Muscle of arm (tissue), 12 donors: ENCODE results near the gene SOX2. TPM values are rescaled to one million over a fixed set of nuclear protein-coding genes. Genes with fewer than 3 reads are reported as not detected.

Experiments used
- DNase-seq: peaks from one replicate; pipeline ENCODE4 v3.0.0-alpha.2; 2013
- polyA plus RNA-seq, 12 donors: library from polyadenylated mRNA; unstranded; fragments of 120-200 nt; gene quantifications; one replicate each; pipeline ENCODE4 v1.2.1, GENCODE V29; 2013; ENCODE audit not compliant: insufficient read length in 12 of 12

SOX2 gene
- polyA plus RNA-seq, 12 donors: 0.13 to 3.3 (median 0.38) TPM; not detected in 2

DNA sequence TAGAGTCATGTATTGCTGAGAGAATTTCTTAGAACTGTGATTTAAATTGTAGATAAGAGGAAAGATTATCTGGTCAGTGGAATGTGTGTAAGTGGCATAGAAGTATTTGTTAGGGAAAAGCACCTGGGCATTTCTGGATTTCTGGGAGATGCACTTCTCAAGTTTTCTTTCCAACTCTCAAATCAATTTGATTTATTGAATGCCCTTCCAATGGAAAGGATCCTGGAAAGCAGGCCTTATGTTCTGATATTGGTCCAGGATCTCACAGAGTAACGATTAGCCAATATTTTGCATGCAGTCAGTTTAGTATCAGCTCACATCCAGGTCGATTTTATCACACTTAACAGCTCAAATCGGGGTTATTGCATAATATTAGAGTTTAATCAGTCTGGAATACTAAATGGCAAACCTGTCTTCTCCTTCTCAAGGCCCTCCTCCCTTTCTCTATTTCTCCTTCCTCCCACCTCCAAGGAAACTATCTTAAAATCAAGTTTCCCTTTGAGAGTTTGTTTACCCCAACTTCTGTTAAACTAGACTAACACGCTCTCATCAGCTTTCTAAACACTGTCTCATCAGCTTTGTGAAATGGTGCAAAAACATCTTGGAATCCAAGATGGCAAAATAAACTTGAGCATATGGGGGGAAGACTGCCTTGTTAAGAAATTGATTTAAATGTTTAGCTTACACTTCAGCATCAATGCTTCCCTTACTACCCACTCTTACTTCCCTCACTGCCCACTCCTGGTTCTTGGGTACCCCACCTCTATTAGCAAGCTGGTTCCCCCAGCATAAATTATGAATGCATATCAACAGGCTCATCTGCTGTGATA is 9.5 kb downstream of the SOX2 start:
- DNase-seq: no peak

DNA sequence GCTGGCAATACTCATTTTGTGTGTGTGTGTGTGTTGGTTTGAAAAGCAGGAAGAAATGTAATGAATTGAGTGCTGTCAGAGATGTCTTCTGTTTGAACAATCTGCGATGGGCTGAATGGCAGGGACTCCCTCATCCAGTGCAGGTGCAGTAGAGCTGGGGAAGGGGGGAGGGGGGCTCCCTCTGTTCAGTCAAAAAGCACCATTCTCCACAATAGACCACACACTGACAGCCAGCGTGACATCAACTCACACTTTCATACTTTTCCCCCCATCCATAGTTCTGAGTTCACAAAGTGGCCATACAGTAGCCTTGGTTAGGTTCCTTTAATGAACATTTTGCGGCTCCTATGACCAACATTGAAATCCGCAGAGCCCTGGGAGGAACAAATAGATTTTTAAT is 10.4 kb downstream of the SOX2 start:
- no peak for DNase-seq

DNA sequence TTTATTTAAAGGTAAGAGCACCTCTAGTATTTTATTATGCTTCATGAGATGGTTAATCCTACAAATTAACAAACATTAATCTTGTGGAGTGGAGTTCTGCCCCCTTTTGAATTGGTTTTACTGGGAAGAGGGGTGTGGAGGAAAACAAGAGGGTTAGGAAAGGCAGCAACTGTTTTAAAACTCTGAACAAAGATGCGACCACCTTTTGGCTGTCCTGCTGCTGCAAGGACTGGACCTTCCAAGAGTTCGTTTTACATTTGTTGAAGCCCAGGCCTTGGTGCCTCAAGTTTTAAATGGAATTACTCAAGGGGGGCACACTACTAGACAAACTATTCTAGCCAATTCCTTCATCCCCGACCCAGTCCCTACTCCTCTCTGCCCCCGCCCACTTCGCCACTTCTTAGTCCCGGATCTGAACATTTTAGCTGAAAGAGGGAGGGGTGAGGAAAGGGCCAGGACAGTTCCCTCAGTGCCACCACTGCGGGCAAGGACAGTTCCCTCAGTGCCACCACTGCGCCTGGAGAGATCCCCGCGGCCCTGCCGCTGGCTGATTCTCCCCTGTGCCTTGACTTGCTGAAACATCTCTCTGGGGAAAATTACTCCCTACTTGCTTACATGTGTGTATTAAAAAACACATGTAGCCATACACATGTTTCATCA is 11.2 kb downstream of the SOX2 start:
- DNase-seq: no peak

DNA sequence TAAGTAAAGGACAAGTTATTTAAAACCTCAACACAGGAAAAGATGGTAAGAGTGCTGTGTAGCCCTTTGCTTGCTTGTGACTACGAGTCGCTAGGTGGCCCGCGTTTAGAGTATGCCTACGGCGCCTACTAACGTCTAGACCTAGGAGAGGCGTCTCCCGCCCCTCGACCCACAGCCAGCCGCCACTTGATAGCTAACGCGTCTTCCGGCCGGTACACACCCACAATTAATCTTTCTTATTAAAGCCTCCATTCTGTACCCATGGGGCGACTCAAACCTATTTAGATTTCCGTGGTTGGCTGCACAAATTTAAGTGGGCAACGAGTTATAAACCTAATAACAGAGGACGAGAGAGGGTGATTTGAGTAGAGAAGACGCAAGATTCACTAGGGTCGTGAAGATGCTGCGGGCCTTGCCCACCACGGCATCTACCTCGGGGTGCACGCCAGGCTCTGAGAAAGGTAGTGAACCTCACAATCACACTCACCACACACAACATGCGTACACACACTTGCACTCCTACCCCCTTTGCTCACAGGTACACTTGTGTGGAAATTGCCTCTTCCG is 12.0 kb downstream of the SOX2 start:
- DNase-seq: no peak

DNA sequence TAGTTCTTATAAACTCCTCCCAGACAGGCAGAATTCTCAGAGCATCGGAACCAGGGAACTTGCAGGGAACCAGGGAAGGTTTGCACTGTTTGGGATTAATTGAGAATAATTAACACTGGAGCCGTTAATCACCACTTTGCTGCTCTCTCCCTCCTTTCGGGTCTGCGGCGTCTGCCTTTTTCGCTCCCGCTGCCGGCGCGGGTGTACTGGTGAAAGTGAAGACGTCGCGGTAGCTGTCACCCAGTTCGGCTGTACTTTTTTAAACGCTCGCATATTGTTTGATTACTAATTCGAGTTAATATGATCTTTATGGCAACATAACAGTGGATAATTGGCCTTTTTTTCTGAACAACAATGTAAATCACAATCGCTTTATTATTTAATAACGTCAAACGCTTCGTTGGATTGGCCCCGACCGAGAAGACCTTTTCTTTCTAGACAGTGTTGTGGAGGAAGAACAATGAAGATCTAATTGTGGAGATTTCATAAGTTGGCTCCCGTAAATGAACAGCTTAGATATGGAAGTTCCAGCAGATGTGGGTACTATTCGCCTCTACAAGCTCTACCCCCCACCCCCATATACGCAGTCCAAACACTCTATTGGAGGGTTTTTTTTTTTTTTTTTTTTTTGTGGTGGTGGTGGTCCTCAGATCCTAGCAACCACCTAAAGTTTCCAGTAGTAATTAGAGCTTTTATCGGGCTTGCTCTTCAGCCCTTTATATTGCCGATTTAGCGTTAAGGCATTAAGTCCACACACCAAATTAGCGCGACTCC is 12.7 kb downstream of the SOX2 start:
- no peak for DNase-seq

DNA sequence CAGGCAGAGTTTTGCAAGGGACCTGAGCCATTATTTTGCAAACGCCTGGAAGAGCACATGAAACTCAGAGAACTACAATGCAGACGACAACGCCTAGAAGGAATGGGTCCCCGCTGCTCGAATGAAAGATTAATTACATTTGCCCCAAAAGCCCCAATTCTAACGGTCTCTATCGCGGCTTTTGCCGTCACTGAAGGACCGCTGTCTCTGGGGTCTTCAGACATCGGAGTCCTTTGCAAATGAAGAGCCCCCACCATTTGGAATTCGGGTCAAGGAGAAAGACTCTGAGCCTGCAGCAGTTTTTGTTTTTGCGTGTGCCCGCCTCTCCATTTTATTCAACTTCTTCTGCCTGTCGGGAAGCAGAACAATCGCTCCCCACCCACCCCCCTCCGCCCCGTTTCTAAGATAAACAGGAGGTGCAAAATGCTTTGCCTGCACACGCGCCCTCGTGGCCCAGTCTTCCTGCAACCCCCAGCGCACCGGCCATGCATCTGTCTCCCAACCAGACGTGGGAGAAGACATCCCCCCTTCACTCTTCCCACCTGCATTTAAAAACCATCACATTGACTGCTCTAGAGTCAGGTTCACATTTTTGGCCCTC is 13.5 kb downstream of the SOX2 start:
- no peak for DNase-seq

DNA sequence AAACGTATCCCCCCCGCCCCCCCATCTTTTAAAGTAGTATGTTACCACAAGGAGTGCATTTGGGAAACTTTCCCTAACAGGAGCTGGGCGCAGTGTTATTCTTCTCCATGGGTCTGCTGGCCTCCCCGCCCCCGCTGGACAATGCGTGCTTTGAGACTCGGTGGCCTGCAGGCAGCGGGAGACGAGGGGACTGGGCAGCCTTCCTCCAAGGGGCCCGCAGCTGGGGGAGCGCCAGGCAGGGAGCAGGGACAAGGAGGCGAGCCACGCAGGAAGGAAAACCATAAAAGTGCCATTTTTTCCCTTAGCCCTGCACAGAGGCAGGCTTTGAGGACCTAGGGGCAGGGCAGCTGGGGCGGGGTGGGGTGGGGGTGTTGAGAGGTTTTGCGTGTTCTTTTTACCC is 14.1 kb downstream of the SOX2 start:
- no peak for DNase-seq

DNA sequence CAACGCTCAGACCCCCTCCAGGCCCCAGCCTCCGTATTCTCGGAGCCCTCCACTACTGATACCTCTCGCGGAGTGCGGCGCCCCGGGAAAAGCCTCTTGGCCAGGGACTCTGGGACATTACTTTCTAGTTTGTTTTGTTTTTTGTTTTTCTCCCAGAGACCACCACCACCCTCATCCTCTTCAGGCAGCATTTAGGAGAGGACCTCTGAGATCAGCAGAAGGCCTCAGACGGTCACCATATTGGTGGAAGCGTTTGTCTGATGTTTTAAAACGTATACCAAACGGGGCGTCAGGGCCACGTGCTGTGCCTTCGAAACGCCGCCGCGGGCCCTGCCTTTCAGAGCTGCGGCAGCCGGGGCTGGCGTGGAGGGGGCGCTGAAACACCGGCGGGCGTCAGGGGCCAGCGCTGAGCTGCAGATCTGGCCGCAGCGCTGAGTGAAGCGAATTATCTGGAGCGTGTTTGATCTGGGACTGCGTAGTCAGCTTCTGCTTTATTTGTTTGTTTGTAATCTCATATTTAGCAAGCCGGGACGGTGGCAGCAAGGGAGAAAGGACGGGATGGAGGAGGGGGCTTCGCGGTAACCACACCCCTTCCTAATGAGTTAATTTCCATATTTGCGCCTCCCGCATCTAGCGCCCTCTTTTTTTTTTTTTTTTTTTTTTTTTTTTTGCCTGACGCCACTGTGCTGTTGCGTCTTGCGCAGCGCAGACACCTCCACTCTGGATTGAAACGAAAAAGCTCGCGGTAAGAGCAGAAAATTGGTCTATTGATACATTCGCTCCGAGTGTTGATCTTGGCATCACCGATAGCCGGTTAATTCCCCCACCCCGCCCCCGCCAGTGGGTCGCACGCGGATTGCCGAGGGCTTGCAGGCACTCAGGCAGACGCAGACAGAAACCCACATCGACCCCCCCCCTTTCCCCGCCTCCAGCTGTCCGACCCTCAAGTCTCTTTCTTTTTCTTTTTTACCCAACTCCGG is 14.9 kb downstream of the SOX2 start:
- no peak for DNase-seq

DNA sequence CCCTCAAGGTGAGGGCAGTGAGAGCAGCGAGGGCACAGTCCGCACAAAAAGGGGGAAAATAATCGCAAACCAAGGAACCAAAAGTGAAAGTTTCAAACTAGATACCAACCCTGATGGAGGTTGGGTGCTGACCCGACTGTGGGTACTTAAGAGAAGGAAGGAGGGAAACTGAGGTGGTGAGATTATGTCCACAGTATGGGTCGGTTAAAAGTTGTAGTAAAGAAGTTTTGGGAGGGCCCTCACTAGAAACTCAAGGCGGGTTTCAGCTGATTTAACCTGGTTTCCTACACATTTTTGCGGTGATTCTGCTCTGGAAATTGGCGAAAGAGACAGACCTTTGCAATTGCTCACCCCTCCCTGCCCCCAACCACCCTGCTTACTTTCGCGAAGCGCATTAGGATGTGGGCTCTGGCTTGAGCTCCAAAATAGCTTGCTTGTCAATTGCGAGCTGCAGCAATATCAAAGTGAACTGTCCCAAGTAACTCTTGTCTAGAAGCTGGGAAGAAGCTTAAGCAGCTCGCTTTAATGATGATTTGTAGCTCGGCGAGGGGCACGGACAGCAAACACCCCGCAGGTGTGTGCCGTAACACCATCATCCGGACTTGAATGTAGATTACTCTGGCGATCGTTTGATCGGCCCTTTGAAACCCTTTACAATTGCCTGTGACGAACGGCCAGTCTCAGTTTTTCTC is 15.8 kb downstream of the SOX2 start:
- DNase-seq: no peak

DNA sequence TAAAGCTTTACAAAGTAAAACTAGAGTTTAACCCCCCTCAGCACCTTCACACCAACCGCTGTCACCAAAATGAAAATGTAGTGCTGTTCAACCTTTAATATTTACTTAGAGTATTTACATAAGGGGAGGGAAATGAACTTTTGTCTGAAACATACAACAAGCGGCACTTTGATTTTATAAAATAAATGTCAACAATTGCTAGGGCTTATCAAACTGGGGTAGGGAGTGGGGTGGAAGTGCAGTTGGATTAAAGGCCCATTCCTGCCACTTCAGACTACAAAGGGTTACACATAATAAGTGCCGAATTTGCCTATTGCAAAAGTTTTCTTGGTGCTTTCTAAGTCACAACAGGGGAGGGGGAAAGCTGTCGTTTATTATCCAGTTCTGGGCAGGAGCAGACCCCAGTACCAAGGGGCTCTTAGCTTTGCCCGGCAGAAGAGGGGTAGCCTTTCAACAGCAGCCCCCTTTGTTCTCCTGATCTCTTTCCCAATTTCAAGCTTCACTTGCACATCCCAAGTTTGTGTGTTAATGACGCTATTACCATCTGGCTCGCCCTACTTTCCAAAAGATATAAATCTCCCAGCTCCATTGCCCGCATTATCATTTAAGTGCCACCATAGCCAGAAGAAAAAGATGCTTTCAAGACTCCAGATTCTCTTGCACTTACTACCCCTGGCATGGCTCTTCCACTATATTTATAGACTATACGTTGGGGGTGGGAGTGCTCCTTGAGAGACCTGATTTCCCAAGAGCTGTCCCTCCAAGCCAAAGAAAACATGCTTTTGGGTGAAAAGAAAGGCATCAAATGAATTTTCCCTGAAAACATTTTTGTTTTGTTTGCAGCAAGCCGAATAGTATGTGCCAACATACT is 17.0 kb downstream of the SOX2 start:
- DNase-seq: no peak

DNA sequence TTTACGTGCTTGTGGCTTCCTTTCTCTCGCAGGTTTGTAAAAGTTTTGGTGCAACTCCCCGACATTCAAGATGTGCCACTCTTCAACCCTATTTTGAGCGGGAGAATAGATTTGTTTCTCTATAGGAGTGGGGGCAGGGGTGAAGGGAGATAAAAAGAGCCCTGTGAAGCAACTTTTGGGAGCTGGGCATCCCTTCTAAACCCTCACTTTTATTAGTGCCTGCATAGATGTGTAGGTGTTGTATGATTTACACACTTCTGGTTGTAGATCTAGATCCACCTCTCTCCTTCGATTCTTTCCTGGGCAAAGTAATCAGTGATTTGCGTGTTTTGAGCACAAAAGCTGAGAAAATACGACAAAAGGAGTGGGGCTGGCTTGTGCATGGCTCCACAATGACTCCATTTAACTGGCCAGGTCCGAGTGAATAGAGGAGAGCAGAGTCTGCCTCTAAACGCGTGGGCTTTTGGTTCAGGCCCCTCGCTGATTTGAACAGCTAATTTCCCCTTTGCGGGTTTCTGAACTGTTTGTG is 17.7 kb downstream of the SOX2 start:
- no peak for DNase-seq

DNA sequence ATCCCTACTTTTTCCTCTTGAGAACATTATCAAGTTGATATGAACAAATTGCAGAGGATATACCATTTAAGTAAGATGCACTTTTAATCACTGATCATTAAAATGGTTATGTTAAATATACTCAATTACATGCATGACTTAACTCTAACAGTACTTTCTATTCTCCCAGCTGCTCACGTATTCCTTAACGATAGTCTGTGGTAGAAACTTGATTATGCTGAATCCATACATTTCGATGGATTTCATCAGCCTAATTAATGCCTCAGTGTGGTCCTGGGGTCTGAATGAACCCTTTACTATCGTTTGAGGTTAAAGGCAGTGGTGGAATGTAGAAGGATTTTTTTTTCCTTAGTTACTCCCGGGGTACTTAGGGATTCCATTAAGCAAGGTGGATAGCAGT is 18.6 kb downstream of the SOX2 start:
- no peak for DNase-seq

DNA sequence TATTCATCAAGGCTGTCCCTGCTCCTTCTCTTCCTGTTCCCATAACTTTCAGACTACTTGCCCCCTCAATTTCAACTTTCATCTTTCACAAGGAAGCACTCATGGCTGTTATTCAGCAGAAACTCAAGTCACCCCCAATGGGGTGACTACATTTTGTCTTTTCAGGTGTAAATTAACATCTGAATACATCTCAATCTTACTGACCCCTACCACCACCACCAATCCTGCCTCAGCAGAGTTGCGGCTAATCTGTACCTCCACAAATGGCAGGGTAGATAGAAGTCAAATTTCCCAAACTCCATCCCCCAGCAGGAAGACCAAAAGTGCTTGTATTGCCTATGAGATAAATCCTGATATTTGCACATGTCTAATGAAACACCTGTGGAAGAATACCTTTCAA is 19.2 kb downstream of the SOX2 start:
- no peak for DNase-seq

DNA sequence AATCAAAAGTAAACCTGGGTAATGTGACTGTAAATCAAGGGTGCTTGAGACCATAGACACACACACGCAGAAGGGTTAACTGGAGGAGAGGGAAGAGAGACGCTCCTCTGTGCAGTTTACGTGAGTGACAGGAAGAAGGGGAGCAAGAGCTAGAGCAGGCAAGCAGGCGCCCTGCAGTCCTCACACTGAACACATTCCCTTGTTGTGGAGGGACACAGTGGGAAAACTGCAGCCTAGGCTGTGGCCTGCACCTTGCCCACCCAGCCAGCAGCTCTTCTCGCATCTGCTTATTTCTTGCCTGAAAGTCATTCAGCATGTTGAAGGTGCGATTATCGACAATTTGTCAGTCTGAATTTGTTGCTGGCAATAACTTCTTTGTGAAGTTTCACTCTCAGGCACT is 24.2 kb downstream of the SOX2 start:
- DNase-seq: no peak

DNA sequence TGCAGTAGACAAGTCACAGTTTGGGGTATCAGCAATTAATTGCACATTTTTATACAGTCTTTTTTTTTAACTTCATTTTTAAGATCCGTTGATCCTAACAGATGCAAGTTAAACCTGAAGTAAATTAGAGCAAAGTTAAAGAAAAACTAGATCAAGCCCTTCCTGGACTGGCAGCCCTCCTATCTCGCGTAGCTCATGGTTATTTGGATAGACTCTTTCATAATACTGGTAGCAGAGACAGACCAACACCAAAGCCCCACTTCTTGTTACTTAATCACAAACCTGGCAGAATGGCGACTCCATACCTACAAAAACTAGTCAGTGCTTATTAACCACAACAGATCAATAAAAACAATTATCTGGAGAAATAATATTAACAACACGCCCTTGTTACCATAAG is 26.8 kb downstream of the SOX2 start:
- DNase-seq: no peak

DNA sequence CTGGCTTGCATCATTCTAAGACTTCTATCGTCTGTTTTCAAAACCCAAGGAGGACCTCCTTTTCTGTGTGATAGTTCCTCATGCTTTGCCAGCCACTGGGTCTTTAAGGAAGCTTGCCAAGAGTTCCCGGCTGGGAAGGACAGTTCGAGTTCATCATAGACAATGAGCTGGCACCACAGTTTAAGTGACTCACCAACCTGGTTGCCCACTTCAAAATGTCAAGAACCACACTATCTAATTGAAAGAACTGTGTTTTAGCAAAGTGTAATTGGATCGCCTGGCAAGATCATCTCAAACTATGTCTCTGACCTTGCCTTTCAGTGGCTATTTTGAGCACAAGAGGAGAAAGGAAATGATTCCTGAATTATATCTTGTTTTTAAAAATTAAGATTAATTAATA is 27.9 kb downstream of the SOX2 start:
- no peak for DNase-seq

DNA sequence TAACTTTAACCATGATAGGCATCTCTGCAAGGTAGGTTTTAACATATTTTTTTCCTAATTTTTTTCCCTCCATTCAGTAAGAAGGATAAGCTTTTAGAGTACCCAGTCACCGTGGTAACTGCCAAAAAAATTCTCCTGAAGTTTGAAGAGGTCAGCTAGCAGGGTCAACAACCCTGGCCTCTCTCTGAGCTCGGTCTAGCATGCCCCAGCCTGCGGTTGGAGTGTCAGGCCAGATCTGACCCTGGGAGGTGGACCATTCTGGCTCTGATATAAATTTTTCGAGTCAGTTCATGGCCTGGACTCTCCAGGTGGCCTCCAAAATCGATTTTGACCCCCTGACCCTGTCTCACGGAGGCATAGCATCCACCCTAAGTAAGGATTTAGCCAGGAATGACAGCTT is 29.7 kb downstream of the SOX2 start:
- DNase-seq: no peak

DNA sequence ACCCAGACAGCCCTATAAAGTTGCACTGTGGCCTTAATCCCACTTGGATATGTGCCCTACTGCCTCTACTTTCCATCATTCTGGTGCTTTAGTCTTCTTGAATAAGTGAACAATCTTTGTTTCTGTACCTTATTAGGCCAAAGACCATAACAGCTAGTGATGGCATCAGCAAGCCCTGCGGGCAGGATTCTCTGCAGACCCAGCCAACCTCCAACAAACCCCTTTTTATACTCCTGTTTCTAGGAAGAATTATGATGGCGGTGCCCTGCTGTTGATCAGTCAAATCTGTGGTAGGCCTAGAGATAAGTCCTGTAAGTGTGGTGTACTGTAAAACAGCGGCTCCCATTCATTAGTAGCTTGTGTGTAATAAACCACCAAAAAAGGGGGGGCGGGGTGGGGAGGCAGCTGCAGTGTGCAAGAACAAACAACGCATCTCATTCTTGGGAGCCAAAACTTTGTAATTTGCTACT is 40.5 kb downstream of the SOX2 start:
- no peak for DNase-seq

DNA sequence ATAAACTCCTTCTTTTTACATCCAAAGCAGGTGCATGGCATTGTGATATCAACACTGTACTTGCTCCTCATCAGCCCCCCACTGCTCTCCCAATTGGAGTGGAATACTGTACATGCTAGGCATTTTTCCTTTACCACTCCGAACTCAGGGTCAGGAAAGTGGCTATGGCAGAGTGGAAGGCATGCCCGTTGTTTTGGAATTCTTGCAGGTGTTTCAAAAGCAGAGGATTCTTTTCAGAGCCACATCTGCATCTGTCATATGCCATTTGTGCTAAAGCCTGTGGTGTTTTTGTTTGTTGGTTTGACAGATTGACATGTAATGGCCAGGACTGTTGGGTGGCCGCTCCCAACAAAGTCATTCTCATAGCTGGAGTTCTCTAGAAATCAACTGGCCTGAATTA is 41.7 kb downstream of the SOX2 start:
- DNase-seq: no peak
